ENCODE data around the gene NTM. TPM values are rescaled to one million over a fixed set of nuclear protein-coding genes. Genes with fewer than 3 reads are reported as not detected.

The NTM gene
- total and polyA plus RNA-seq, 2 experiments from 2014 or later: 1.1 to 1.7 TPM

- H3K36me3 ChIP-seq: no peaks in the 10 kb centered on the region
- H3K27me3 ChIP-seq: no peaks in the 10 kb centered on the region
- TF ChIP-seq CTCF (IDR thresholded peaks at IDR 0.05; ENCODE audit: low read depth, low read length): no peak
- no peak overlapping the region for H3K4me3 ChIP-seq
- DNase-seq (ENCODE audit: low read depth in 1 of 2, low spot score in 1 of 2): no peak
- H3K27ac ChIP-seq: no peak overlapping the region
- no peaks in the 10 kb centered on the region for H3K9me3 ChIP-seq (ENCODE audit: low read depth)
- no peaks in the 10 kb centered on the region for H3K4me1 ChIP-seq (ENCODE audit: low read depth)
Measured at GRCh38 chr11:132095230-132096131, 725.1 kb downstream of the NTM start.

- no peak for TF ChIP-seq CTCF (IDR thresholded peaks at IDR 0.05; ENCODE audit: low read depth, low read length)
Measured at GRCh38 chr11:132096132-132096825, 725.9 kb downstream of the NTM start.

GRCh38 chr11:132099692-132100091, 729.3 kb downstream of the NTM start:
- no peak overlapping the region for H3K4me3 ChIP-seq
- H3K36me3 ChIP-seq: no peaks in the 10 kb centered on the region
- no peaks in the 10 kb centered on the region for H3K27me3 ChIP-seq
- H3K4me1 ChIP-seq (ENCODE audit: low read depth): no peaks in the 10 kb centered on the region
- DNase-seq (ENCODE audit: low read depth in 1 of 2, low spot score in 1 of 2): peak; percentile 4 to 32
- peak; percentile 45 for TF ChIP-seq CTCF (IDR thresholded peaks at IDR 0.05; ENCODE audit: low read depth, low read length)
- H3K9me3 ChIP-seq (ENCODE audit: low read depth): no peaks in the 10 kb centered on the region
- no peak overlapping the region for H3K27ac ChIP-seq

More at GRCh38 chr11:132096132-132096825, 725.9 kb downstream of the NTM start:
- Histone ChIP-seq H3K27ac (no peak overlapping the region), H3K27me3 (no peaks in the 10 kb centered on the region), H3K4me1 (ENCODE audit: low read depth) (no peaks in the 10 kb centered on the region), H3K9me3 (ENCODE audit: low read depth) (no peaks in the 10 kb centered on the region), H3K36me3 (no peaks in the 10 kb centered on the region), H3K4me3 (no peak overlapping the region)
- DNase-seq (ENCODE audit: low read depth in 1 of 2, low spot score in 1 of 2): no peak

GRCh38 chr11:132100583-132100982, 730.2 kb downstream of the NTM start:
- Histone ChIP-seq H3K27ac (no peak overlapping the region), H3K9me3 (ENCODE audit: low read depth) (no peaks in the 10 kb centered on the region), H3K36me3 (no peaks in the 10 kb centered on the region), H3K27me3 (no peaks in the 10 kb centered on the region), H3K4me1 (ENCODE audit: low read depth) (no peaks in the 10 kb centered on the region), H3K4me3 (no peak overlapping the region)
- TF ChIP-seq CTCF (IDR thresholded peaks at IDR 0.05; ENCODE audit: low read depth, low read length): no peak
- no peak for DNase-seq (ENCODE audit: low read depth in 1 of 2, low spot score in 1 of 2)

GRCh38 chr11:132101881-132102280, 731.5 kb downstream of the NTM start:
- no peaks in the 10 kb centered on the region for H3K9me3 ChIP-seq (ENCODE audit: low read depth)
- no peaks in the 10 kb centered on the region for H3K36me3 ChIP-seq
- no peaks in the 10 kb centered on the region for H3K4me1 ChIP-seq (ENCODE audit: low read depth)
- H3K4me3 ChIP-seq: no peak overlapping the region
- DNase-seq (ENCODE audit: low read depth in 1 of 2, low spot score in 1 of 2): no peak
- TF ChIP-seq CTCF (IDR thresholded peaks at IDR 0.05; ENCODE audit: low read depth, low read length): no peak
- H3K27me3 ChIP-seq: no peaks in the 10 kb centered on the region
- H3K27ac ChIP-seq: no peak overlapping the region
